Measurements from ENCODE around the gene INHBC. TPM values are rescaled to one million over a fixed set of nuclear protein-coding genes. Genes with fewer than 3 reads are reported as not detected.

INHBC gene
- total RNA-seq, 1 donor from 2014 or later, result not detected

DNA sequence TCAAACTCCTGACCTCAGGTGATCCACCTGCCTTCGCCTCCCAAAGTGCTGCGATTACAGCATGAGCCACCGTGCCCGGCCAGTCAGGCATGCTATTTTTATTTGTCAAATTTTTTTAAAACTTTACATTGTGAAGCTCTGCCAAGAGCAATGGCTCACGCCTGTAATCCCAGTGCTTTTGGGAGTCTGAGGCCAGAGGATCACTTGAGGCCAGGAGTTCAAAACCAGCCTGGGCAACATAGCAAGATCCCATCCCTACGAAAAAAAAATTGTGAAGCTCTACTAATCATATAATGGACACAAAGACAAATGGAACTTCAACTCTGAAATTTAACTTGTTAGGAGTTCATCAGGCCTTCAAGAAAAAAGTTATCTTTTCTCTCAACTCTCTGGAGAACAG is 5.6 kb upstream of the INHBC start:
- TF ChIP-seq, protein P1, sequence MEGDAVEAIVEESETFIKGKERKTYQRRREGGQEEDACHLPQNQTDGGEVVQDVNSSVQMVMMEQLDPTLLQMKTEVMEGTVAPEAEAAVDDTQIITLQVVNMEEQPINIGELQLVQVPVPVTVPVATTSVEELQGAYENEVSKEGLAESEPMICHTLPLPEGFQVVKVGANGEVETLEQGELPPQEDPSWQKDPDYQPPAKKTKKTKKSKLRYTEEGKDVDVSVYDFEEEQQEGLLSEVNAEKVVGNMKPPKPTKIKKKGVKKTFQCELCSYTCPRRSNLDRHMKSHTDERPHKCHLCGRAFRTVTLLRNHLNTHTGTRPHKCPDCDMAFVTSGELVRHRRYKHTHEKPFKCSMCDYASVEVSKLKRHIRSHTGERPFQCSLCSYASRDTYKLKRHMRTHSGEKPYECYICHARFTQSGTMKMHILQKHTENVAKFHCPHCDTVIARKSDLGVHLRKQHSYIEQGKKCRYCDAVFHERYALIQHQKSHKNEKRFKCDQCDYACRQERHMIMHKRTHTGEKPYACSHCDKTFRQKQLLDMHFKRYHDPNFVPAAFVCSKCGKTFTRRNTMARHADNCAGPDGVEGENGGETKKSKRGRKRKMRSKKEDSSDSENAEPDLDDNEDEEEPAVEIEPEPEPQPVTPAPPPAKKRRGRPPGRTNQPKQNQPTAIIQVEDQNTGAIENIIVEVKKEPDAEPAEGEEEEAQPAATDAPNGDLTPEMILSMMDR (IDR thresholded peaks at IDR 0.05; ENCODE audit: insufficient read depth, low read length, poor library complexity, severe bottlenecking), result no peak
- peaks cover under 1% of the 10 kb centered on the region for H3K36me3 ChIP-seq (ENCODE audit: control insufficient read depth, insufficient read depth, low read length)
- H3K27me3 ChIP-seq (ENCODE audit: control insufficient read depth, insufficient read depth, low read length), result no peaks in the 10 kb centered on the region
- no peak overlapping the region for H3K4me3 ChIP-seq (ENCODE audit: low read depth, low read length)
- DNase-seq (ENCODE audit: low read depth), result no peak

DNA sequence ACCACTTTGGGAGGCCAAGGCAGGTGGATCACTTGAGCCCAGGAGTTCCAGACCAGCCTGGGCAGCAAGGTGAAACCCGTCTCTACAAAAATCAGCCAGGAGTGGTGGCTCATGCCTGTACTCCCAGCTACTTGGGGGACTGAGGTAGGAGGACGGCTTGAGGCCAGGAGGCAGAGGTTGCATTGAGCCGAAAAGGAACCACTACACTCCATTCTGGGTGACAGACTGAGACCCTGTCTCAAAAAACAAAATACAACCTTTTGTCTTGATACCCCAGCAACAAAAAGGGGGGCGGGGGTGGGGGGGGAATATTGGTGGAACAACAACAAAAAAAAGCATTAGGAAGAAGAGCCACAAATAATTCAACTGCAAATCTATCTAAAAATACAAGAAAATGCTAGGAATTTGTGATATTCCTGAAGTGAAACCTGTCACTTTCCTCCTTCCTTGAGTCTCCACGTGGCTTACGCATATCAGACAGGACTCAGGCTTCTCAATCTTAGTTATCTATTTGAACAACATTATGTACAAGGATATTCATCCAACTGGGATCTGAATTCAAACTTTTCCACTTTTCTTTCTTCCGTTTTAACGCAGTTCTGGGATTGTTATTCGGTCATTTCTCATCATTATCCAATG is 5.0 kb upstream of the INHBC start:
- no peaks in the 10 kb centered on the region for H3K36me3 ChIP-seq (ENCODE audit: control insufficient read depth, insufficient read depth, low read length)
- no peaks in the 10 kb centered on the region for H3K27me3 ChIP-seq (ENCODE audit: control insufficient read depth, insufficient read depth, low read length)
- H3K4me3 ChIP-seq (ENCODE audit: low read depth, low read length), result peak overlapping the region; percentile 63
- no peak for DNase-seq (ENCODE audit: low read depth)
- TF ChIP-seq, protein P1 (IDR thresholded peaks at IDR 0.05; ENCODE audit: insufficient read depth, low read length, poor library complexity, severe bottlenecking), result no peak

DNA sequence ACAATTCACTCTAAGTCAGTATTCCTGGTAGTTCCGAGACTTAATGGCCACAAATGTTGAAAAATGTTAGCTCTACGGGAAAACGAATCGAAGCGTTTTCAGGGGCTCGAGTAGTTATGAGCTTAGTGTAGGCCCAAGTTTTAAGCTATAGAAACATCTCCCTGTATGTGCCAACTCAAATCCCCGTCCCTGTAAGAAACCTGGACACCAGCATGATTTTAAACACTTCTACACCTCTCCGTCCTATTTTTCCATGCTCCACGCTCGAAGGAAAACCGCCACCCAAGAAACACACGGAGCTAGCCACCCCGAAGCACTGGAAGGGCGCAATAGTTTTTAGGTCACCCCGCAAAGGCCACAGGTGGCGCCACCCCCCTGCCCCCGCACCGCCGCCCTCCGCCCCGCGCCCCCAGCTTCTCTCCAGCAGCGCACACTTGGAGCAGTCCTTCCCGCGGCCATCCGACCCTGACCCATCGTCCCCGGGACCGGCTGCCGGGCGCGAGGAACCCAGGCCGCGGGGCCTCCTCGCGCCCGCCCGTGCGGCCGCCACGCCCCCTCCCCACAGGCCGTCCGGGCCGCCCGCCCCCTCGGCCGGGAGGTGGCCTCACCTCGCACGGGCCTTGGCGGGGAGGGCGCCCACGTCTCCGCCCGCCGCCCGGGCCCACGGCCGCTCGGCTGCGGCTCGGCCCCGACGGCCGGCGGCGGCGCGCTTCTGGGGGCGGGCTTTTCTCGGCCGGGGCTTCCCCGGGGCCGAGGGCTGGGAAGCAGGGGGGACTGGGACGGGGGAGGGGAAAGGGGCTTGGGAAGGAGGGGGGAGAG is 4.3 kb upstream of the INHBC start:
- H3K36me3 ChIP-seq (ENCODE audit: control insufficient read depth, insufficient read depth, low read length), result no peaks in the 10 kb centered on the region
- TF ChIP-seq, protein P1 (IDR thresholded peaks at IDR 0.05; ENCODE audit: insufficient read depth, low read length, poor library complexity, severe bottlenecking), result peak; percentile 9
- peak overlapping the region; percentile 63 for H3K4me3 ChIP-seq (ENCODE audit: low read depth, low read length)
- DNase-seq (ENCODE audit: low read depth), result no peak
- no peaks in the 10 kb centered on the region for H3K27me3 ChIP-seq (ENCODE audit: control insufficient read depth, insufficient read depth, low read length)

DNA sequence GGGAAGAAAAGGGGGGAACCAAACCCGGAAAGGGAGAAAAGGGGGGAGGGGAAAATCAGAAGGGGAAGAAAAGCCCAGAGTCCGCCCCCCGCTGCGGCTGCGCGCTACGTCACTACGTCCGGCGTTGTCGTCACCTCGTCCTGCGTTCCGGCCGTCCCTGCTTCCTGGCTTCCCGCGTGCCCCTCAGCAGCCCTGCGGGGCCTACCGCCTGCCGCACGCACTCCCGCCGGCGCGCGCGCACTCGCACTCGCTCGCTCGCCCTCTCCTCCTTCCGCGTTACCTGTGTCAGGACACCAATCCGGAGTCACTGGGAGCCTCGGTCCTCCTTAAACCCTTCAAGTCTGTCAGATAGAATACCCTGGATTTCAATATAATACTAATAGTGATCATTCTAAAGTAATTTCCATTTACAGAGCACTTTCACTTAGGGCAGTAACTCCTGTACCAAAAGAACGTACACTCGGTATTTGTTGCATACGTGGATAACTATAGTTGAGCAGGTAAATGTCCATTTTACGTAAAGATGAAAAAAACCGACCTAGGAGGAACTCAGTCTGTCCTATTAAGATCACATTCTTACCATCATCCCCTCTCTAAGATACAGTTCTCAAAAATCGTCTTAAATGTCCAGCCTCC is 3.5 kb upstream of the INHBC start, which contains the start of gene R3HDM2:
Gene R3HDM2, minus strand, starts transcription at position 113 of the 636 bp plus-strand sequence. CDS start 120,615 bp downstream, outside the sequence.
- Histone ChIP-seq H3K36me3 (ENCODE audit: control insufficient read depth, insufficient read depth, low read length) (no peaks in the 10 kb centered on the region), H3K27me3 (ENCODE audit: control insufficient read depth, insufficient read depth, low read length) (no peaks in the 10 kb centered on the region), H3K4me3 (ENCODE audit: low read depth, low read length) (peak within 1 kb of the TSS; percentile 63)
- TF ChIP-seq, protein P1 (IDR thresholded peaks at IDR 0.05; ENCODE audit: insufficient read depth, low read length, poor library complexity, severe bottlenecking), result no peak
- peak; percentile 60 for DNase-seq (ENCODE audit: low read depth)

DNA sequence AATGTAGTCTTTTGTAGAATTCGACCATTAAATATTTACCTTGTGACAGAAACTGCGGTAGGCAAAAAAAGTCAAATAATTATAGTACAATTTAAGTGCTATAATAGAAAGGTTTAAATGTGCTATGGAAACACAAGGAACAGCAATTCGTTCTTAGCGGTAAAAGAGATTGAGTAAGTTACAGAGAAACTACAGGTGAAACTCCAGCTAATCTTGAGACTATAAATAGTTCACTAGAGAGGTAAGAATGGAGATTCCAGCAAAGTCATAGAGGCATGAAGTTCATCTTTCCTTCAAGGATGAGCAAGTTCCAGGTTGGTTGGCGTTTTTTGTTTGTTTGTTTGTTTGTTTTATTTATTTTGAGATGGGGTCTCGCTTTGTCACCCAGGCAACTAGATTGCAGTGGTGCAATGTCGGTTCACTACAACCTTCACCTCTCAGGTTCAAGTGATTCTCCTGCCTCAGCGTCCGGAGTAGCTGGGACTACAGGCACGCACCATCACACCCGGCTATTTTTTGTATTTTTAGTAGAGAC is 2.9 kb upstream of the INHBC start:
- Histone ChIP-seq H3K4me3 (ENCODE audit: low read depth, low read length) (no peak overlapping the region), H3K27me3 (ENCODE audit: control insufficient read depth, insufficient read depth, low read length) (no peaks in the 10 kb centered on the region), H3K36me3 (ENCODE audit: control insufficient read depth, insufficient read depth, low read length) (no peaks in the 10 kb centered on the region)
- no peak for DNase-seq (ENCODE audit: low read depth)
- TF ChIP-seq, protein P1 (IDR thresholded peaks at IDR 0.05; ENCODE audit: insufficient read depth, low read length, poor library complexity, severe bottlenecking), result no peak

All from kidney epithelial cell (primary cell).